ENCODE measurements around the gene SERPINA6.

DNA sequence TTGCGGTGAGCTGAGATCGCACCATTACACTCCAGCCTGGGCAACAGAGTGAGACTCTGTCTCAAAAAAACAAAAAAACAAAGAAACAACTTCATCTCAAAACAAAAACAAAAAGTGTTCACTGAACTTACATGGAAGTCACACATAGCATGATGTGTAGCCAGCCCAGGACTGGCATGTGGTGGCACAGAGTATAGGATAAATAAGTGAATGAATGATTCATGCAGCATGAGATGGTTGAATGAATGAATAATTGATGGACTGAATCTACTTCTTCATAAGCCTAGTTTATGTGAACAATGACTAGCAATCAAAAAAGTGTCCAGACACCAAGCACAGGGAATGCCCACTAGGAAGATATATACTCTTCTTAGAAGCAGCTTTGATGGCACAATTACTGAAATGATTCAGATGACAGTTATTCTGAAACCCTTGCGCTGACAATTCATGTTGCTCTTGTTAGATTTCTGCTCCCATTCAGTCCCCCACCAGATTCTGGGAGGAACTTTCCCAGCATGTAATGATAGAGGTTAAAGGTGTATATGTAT is 31.6 kb upstream of the SERPINA6 start:
- TF ChIP-seq, protein P1, sequence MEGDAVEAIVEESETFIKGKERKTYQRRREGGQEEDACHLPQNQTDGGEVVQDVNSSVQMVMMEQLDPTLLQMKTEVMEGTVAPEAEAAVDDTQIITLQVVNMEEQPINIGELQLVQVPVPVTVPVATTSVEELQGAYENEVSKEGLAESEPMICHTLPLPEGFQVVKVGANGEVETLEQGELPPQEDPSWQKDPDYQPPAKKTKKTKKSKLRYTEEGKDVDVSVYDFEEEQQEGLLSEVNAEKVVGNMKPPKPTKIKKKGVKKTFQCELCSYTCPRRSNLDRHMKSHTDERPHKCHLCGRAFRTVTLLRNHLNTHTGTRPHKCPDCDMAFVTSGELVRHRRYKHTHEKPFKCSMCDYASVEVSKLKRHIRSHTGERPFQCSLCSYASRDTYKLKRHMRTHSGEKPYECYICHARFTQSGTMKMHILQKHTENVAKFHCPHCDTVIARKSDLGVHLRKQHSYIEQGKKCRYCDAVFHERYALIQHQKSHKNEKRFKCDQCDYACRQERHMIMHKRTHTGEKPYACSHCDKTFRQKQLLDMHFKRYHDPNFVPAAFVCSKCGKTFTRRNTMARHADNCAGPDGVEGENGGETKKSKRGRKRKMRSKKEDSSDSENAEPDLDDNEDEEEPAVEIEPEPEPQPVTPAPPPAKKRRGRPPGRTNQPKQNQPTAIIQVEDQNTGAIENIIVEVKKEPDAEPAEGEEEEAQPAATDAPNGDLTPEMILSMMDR (IDR thresholded peaks at IDR 0.05) = no peak
- TF ChIP-seq POLR2A (IDR thresholded peaks at IDR 0.05) (no peak), EP300 (IDR thresholded peaks at IDR 0.05) (no peak)

Data from ovary (tissue), 3 donors.